NT2/D1 (cell line): Measurements from ENCODE around the gene FFAR2.

Experiments used
- SUZ12 ChIP-seq: IDR thresholded peaks from 2 replicates; pipeline ENCODE4 v1.6.1; 2011; ENCODE audit not compliant: insufficient read length, insufficient read depth; ENCODE audit errors: extremely low read depth
- YY1 ChIP-seq: IDR thresholded peaks from 2 replicates; pipeline ENCODE4 v1.6.1; 2011; ENCODE audit not compliant: insufficient read length, insufficient read depth
- ZNF274 ChIP-seq: IDR thresholded peaks from 2 replicates; pipeline ENCODE4 v1.6.1; 2011; ENCODE audit warnings: mild to moderate bottlenecking, low read depth, low read length

DNA sequence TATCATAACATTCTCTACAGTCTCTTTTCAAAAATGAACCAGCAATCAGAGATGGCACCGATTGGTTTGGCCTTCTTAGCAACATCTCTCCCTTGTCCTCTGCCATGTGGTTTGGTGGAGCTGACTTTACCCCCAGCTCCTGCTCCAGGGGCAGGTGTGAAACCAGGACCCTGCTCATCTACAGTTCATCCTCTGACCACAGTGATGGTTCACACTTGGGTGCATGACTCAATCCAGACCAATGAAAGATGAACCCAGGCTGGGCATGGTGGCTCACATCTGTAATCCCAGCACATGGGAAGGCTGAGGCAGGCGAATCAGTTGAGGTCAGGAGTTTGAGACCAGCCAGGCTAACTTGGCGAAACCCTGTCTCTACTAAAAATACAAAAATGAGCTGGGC is 33.6 kb upstream of the FFAR2 start:
- TF ChIP-seq YY1 (no peak), ZNF274 (no peak), SUZ12 (no peak)
